NOMO-1 treated with DMSO at 0.1 percent for 48 hours (cell line): ENCODE results near the gene MYO1D.
A peak's percentile ranks its signal among the peaks of the same experiment; 100 is the strongest.
"Not testable (repeated sequence)": the region's sequence is repeated elsewhere in the genome, so short reads cannot be mapped to it uniquely, and the experiment has no call there.

Experiments
- DNase-seq: peaks from one replicate; lab custom pipeline; 2025; ENCODE audit not compliant: unreplicated experiment; lab: John Stamatoyannopoulos, UW

Gene MYO1D

GRCh38 chr17:32876417-32877163 is at the start of gene MYO1D:
Gene MYO1D (minus strand): TSS chr17:32877124. CDS start chr17:32876872, 252 bp downstream.
- DNase-seq: no peak

- DNase-seq: no peak
Measured at GRCh38 chr17:32926183-32926582, 49.3 kb upstream of the MYO1D start.

- not testable (repeated sequence) for DNase-seq
Measured at GRCh38 chr17:32923905-32924304, 47.0 kb upstream of the MYO1D start.

- no peak for DNase-seq
Measured at GRCh38 chr17:32921017-32921416, 44.1 kb upstream of the MYO1D start.

GRCh38 chr17:32920293-32920692 is 43.4 kb upstream of the MYO1D start:
- DNase-seq: no peak

- not testable (repeated sequence) for DNase-seq
Measured at GRCh38 chr17:32919876-32920275, 43.0 kb upstream of the MYO1D start.

- no peak for DNase-seq
Measured at GRCh38 chr17:32917842-32918241, 40.9 kb upstream of the MYO1D start.

- DNase-seq: no peak
Measured at GRCh38 chr17:32917081-32917480, 40.2 kb upstream of the MYO1D start.

GRCh38 chr17:32916134-32916533 is 39.2 kb upstream of the MYO1D start:
- no peak for DNase-seq

- no peak for DNase-seq
Measured at GRCh38 chr17:32915245-32915644, 38.3 kb upstream of the MYO1D start.

GRCh38 chr17:32914181-32914580 is 37.3 kb upstream of the MYO1D start:
- no peak for DNase-seq

GRCh38 chr17:32913593-32913992 is 36.7 kb upstream of the MYO1D start:
- no peak for DNase-seq

- no peak for DNase-seq
Measured at GRCh38 chr17:32912218-32912897, 35.4 kb upstream of the MYO1D start.

- DNase-seq: no peak
Measured at GRCh38 chr17:32910769-32911168, 33.8 kb upstream of the MYO1D start.

- DNase-seq: peak; percentile 49
Measured at GRCh38 chr17:32909787-32910369, 33.0 kb upstream of the MYO1D start.

GRCh38 chr17:32907583-32907982 is 30.7 kb upstream of the MYO1D start:
- no peak for DNase-seq

- no peak for DNase-seq
Measured at GRCh38 chr17:32904891-32905290, 28.0 kb upstream of the MYO1D start.

- no peak for DNase-seq
Measured at GRCh38 chr17:32903774-32904673, 27.1 kb upstream of the MYO1D start.

- DNase-seq: no peak
Measured at GRCh38 chr17:32901743-32902142, 24.8 kb upstream of the MYO1D start.

- no peak for DNase-seq
Measured at GRCh38 chr17:32899236-32900013, 22.5 kb upstream of the MYO1D start.
